Measurements from ENCODE around the gene HECW1.

Gene HECW1

GRCh38 chr7:43385309-43385680 is 272.8 kb downstream of the HECW1 start:
- DNase-seq = no peak

GRCh38 chr7:43385856-43386255 is 273.4 kb downstream of the HECW1 start:
- no peak for DNase-seq

GRCh38 chr7:43387932-43388331 is 275.5 kb downstream of the HECW1 start:
- no peak for DNase-seq

GRCh38 chr7:43390576-43390975 is 278.1 kb downstream of the HECW1 start:
- DNase-seq = no peak

- no peak for DNase-seq
Measured at GRCh38 chr7:43391518-43391917, 279.1 kb downstream of the HECW1 start.

GRCh38 chr7:43392638-43393330 is 280.3 kb downstream of the HECW1 start:
- DNase-seq = no peak

GRCh38 chr7:43394441-43395130 is 282.1 kb downstream of the HECW1 start:
- no peak for DNase-seq

GRCh38 chr7:43395351-43395750 is 282.9 kb downstream of the HECW1 start:
- no peak for DNase-seq

- DNase-seq = no peak
Measured at GRCh38 chr7:43396187-43396740, 283.8 kb downstream of the HECW1 start.

- DNase-seq = no peak
Measured at GRCh38 chr7:43398831-43399230, 286.4 kb downstream of the HECW1 start.

GRCh38 chr7:43405948-43406347 is 293.5 kb downstream of the HECW1 start:
- no peak for DNase-seq

- no peak for DNase-seq
Measured at GRCh38 chr7:43406961-43407360, 294.5 kb downstream of the HECW1 start.

GRCh38 chr7:43408981-43409380 is 296.5 kb downstream of the HECW1 start:
- no peak for DNase-seq

GRCh38 chr7:43417455-43417854 is 305.0 kb downstream of the HECW1 start:
- no peak for DNase-seq

- no peak for DNase-seq
Measured at GRCh38 chr7:43430411-43430810, 318.0 kb downstream of the HECW1 start.

GRCh38 chr7:43431020-43431595 is 318.7 kb downstream of the HECW1 start:
- no peak for DNase-seq

- no peak for DNase-seq
Measured at GRCh38 chr7:43433639-43434038, 321.2 kb downstream of the HECW1 start.

GRCh38 chr7:43437001-43437400 is 324.6 kb downstream of the HECW1 start:
- DNase-seq = no peak

GRCh38 chr7:43438897-43439479 is 326.5 kb downstream of the HECW1 start:
- no peak for DNase-seq

- DNase-seq = no peak
Measured at GRCh38 chr7:43439631-43440401, 327.4 kb downstream of the HECW1 start.

- DNase-seq = no peak
Measured at GRCh38 chr7:43441231-43442130, 329.0 kb downstream of the HECW1 start.

- DNase-seq = no peak
Measured at GRCh38 chr7:43443381-43443780, 330.9 kb downstream of the HECW1 start.
